ENCODE results near the gene PLRG1.
"Not testable (repeated sequence)": the region's sequence is repeated elsewhere in the genome, so short reads cannot be mapped to it uniquely, and the experiment has no call there.

The PLRG1 gene

GRCh38 chr4:154549894-154550790, at the start of gene PLRG1:
TSS of gene PLRG1 (minus strand) at chr4:154550400. CDS start at chr4:154550308, 92 bp downstream.
- Mint-ChIP-seq H3K36me3 (ENCODE audit: low read depth) (peaks cover 11% of the 10 kb centered on the region), H3K27me3 (no peaks in the 10 kb centered on the region), H3K9me3 (no peaks in the 10 kb centered on the region), H3K27ac (peak within 1 kb of the TSS; percentile 94), H3K4me1 (peaks cover 28% of the 10 kb centered on the region), H3K4me3 (peak within 1 kb of the TSS; percentile 95)
- DNase-seq = peak; percentile 96
- peak; percentile 99 for ATAC-seq

DNA sequence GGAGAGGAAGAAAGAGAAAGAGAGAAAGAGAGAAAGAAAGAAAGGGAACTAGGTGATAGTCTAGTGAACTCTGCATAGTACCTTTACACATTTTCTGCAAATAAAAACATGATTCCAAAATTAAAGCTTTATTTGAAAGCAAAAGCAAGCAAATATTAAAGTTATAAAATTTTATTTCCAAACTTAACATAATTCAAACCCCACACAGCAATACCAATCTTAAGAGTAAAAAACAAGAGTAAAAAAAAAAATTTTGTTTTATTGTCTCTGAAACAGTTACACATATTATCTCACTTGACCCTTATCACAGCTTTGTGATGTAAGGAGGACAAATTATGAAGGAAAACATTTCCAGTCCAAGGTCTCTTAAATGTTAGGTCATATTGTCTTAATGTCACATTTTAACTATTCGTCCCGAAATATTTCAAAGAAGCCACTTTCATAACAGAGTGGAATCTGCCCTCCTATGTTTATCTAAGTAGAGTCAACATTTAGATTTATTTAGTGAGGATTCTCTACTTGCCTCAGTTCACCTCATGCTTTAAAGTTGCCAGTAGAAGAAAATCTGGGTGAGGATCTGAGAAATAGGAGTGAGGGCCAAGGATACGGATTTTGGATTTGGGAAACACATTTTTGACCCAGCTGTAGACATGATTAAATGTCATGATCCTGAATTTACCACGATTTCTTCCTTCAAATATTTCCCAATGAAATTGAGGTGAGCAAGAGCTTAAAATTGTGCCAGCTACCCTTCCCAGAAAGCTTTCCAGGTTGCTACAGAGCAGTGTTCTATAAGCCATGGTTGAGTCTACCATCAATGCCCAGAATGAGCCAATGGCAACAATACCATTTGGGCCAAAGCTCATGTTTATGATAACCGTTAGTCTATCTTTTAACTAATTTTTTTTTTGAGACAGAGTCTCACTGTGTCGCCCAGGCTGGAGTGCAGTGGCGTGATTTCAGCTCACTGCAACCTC, 47.9 kb upstream of the PLRG1 start:
- Mint-ChIP-seq H3K27ac (no peak overlapping the region), H3K4me3 (no peak overlapping the region)

DNA sequence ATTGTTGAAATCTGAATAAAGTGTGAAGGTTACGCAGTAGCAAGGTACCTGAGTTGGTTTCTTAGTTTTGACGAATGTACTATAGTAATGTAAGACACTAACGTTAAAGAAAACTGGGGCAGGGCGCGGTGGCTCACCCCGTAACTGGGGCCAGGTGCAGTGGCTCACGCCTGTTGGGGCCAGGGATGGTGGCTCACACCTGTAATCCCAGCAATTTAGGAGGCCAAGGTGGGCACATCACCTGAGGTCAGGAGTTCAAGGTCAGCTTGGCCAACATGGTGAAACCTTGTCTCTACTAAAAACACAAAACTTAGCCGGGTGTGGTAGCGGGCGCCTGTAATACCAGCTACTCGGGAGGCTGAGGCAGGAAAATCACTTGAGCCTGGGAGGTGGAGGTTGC, 47.1 kb upstream of the PLRG1 start:
- not testable (repeated sequence) for H3K27me3 Mint-ChIP-seq; H3K9me3 Mint-ChIP-seq; H3K36me3 Mint-ChIP-seq (ENCODE audit: low read depth); H3K4me3 Mint-ChIP-seq; DNase-seq; H3K27ac Mint-ChIP-seq; ATAC-seq; H3K4me1 Mint-ChIP-seq

More for the DNA sequence above, 47.9 kb upstream of the PLRG1 start:
- ATAC-seq (no peak), DNase-seq (no peak)
- Mint-ChIP-seq H3K36me3 (ENCODE audit: low read depth) (no peaks in the 10 kb centered on the region), H3K4me1 (no peaks in the 10 kb centered on the region), H3K9me3 (no peaks in the 10 kb centered on the region), H3K27me3 (peaks cover 9% of the 10 kb centered on the region)

DNA sequence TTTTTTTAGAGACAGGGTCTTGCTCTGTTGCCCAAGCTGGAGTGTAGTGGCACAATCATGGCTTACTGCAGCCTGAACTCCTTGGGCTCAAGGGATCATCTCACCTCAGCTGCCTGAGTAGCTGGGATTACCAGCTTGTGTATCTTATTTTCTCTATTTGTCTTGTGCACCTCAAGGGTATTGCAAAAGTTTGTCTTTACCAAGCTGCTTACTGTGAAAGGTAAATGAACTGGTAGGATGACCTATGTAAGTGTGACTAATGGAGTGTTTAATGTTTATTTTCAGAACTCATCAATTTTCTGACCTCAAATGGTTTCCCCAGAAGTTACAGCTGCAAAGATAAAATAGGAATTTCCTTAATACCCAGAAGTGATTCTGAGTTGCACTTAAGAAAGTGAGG, 45.6 kb upstream of the PLRG1 start:
- H3K36me3 Mint-ChIP-seq (ENCODE audit: low read depth) = no peaks in the 10 kb centered on the region

GRCh38 chr4:154594343-154594742, 44.1 kb upstream of the PLRG1 start:
- H3K9me3 Mint-ChIP-seq; DNase-seq; H3K4me3 Mint-ChIP-seq; H3K27ac Mint-ChIP-seq; H3K36me3 Mint-ChIP-seq (ENCODE audit: low read depth); H3K4me1 Mint-ChIP-seq; H3K27me3 Mint-ChIP-seq; ATAC-seq: not testable (repeated sequence)

More for the DNA sequence above, 45.6 kb upstream of the PLRG1 start:
- Mint-ChIP-seq H3K27me3 (peaks cover 5% of the 10 kb centered on the region), H3K9me3 (no peaks in the 10 kb centered on the region), H3K4me3 (no peak overlapping the region), H3K4me1 (no peaks in the 10 kb centered on the region), H3K27ac (no peak overlapping the region)
- DNase-seq (no peak), ATAC-seq (no peak)

DNA sequence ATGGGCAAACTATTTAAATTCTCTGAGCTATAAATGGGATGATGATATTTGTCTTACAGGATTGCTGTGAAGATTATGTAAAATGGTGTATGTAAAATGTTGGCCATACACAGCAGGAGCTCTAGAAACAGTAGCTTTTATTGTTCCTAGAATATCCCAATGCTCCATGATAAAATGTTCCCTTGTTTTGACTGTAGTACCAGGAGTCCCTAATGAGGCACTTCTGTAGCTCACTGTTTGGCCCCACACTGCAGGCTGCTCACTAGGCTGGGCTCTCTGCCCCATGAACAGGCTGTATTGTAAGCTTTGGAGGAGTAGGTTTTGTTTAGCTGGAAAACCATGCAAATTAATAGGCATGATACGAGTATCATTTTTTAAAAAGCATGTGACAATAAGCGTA, 43.7 kb upstream of the PLRG1 start:
- Mint-ChIP-seq H3K27me3 (peaks cover 7% of the 10 kb centered on the region), H3K4me1 (no peaks in the 10 kb centered on the region), H3K9me3 (no peaks in the 10 kb centered on the region), H3K4me3 (no peak overlapping the region), H3K27ac (no peak overlapping the region), H3K36me3 (ENCODE audit: low read depth) (no peaks in the 10 kb centered on the region)
- no peak for DNase-seq
- ATAC-seq = no peak

- Mint-ChIP-seq H3K27me3 (peaks cover 13% of the 10 kb centered on the region), H3K27ac (no peak overlapping the region), H3K36me3 (ENCODE audit: low read depth) (no peaks in the 10 kb centered on the region), H3K4me1 (no peaks in the 10 kb centered on the region), H3K9me3 (no peaks in the 10 kb centered on the region), H3K4me3 (no peak overlapping the region)
- DNase-seq (no peak), ATAC-seq (no peak)
Observed at GRCh38 chr4:154591890-154592289, 41.7 kb upstream of the PLRG1 start.

GRCh38 chr4:154590329-154591006, 40.3 kb upstream of the PLRG1 start, which contains the start of gene FGA:
TSS of gene FGA (minus strand) at chr4:154590742. CDS start at chr4:154590687, 55 bp downstream.
- no peak for DNase-seq
- Mint-ChIP-seq H3K4me1 (no peaks in the 10 kb centered on the region), H3K9me3 (no peaks in the 10 kb centered on the region), H3K27me3 (peaks cover 13% of the 10 kb centered on the region), H3K27ac (no peak within 1 kb of the TSS), H3K4me3 (no peak within 1 kb of the TSS), H3K36me3 (ENCODE audit: low read depth) (no peaks in the 10 kb centered on the region)
- no peak for ATAC-seq

- Mint-ChIP-seq H3K36me3 (ENCODE audit: low read depth) (no peaks in the 10 kb centered on the region), H3K9me3 (no peaks in the 10 kb centered on the region), H3K27me3 (peaks cover 13% of the 10 kb centered on the region), H3K4me3 (no peak overlapping the region), H3K27ac (no peak overlapping the region), H3K4me1 (no peaks in the 10 kb centered on the region)
- no peak for ATAC-seq
- no peak for DNase-seq
Observed at GRCh38 chr4:154589296-154590197, 39.3 kb upstream of the PLRG1 start.

GRCh38 chr4:154588198-154588597, 38.0 kb upstream of the PLRG1 start:
- peaks cover 13% of the 10 kb centered on the region for H3K27me3 Mint-ChIP-seq
- ATAC-seq = no peak
- DNase-seq = no peak
- H3K27ac Mint-ChIP-seq = no peak overlapping the region
- no peaks in the 10 kb centered on the region for H3K36me3 Mint-ChIP-seq (ENCODE audit: low read depth)
- no peaks in the 10 kb centered on the region for H3K4me1 Mint-ChIP-seq
- no peaks in the 10 kb centered on the region for H3K9me3 Mint-ChIP-seq
- no peak overlapping the region for H3K4me3 Mint-ChIP-seq

DNA sequence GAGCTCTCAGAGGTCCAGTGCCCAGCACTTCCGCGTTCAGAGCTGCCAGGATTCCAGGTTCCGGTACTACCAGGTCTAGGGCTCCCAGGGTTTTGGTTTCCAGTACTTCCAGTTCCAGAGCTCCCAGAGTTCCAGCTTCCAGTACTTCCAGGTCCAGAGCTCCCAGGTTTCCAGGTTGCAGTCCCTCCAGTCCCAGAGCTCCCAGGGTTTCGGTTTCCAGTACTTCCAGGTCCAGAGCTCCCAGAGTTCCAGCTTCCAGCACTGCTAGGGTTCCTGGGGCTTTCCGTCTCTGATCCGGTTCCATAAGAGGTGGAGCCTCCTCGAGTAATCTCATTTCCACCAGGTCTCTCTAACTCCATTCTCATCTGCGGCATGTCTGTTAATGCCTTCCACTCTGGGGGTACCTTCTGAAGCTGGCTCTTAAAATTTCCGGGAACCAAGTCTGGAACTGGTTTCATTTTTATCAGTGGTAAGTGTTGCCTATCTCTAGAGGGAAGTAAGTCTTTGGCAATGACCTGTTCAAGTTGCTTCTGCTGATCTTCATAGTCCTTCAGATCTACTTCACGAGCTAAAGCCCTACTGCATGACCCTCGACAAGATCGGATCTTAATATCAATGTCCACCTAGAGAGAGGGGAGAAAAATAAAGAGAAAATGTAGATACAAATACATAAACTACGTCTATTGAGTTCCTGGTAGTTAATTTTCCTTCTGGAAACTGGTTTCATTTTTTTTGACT, 36.3 kb upstream of the PLRG1 start:
- Mint-ChIP-seq H3K4me3 (no peak overlapping the region), H3K9me3 (no peaks in the 10 kb centered on the region), H3K27ac (no peak overlapping the region), H3K36me3 (ENCODE audit: low read depth) (no peaks in the 10 kb centered on the region), H3K4me1 (no peaks in the 10 kb centered on the region), H3K27me3 (peaks cover 10% of the 10 kb centered on the region)
- ATAC-seq (no peak), DNase-seq (no peak)

- no peak for DNase-seq
- Mint-ChIP-seq H3K4me1 (no peaks in the 10 kb centered on the region), H3K9me3 (no peaks in the 10 kb centered on the region), H3K27me3 (peaks cover 10% of the 10 kb centered on the region), H3K36me3 (ENCODE audit: low read depth) (no peaks in the 10 kb centered on the region), H3K4me3 (no peak overlapping the region), H3K27ac (no peak overlapping the region)
- ATAC-seq = no peak
Observed at GRCh38 chr4:154585369-154586018, 35.3 kb upstream of the PLRG1 start.

All from activated naive CD8-positive, alpha-beta T cell treated with anti-CD3 and anti-CD28 coated beads, Interleukin-2, amount 50 U/mL, for 24 hours (primary cell).